Placental epithelial cell (primary cell): Measurements from ENCODE around the gene RNF32. TPM values are rescaled to one million over a fixed set of nuclear protein-coding genes. Genes with fewer than 3 reads are reported as not detected.

Experiments
- total RNA-seq: library from RNA; depleted of rRNA; stranded (reverse); fragments of >200 nt; gene quantifications from 2 replicates; pipeline ENCODE4 v1.2.3, GENCODE V29; 2012

RNF32 gene
- total RNA-seq, result 0.54 and 0.79 TPM in 2 replicates

DNA sequence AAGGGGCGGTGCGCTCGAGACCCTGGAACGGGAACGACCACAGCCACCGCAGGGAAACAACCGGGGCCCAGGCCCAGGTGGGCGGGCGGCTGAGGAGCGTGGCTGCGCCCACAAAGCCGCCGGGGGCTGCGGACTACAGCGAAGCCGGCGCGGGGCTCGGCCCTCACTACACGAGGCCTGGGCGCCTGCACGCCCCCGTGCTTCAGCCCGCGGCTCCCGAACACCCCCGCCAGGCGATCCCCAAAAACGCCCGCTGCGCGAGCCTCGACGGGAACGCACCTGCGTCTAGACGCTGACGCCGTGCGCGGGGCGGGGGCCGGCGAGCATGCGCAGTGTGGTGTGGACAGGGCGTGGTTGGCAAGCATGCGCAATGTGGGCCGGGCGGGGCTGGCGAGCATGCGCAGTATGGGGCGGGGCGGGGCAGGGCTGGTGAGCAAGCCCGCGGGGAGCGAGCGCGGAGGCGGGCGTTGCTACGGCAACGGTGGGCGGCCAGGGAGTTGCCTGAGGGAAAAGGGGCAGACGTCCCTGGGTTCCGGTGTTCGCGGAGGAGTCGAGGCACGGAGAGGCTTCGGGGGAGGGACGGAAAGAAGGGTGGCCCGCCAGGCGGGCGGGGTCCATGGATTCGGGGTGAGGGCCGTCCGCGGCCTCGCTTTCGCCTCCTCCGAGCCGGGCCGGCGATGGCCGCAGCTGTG, at the start of gene RNF32:
Gene RNF32 (plus strand): TSS at position 518 of the 692 bp plus-strand sequence. CDS start 3,104 bp downstream, outside the sequence.

